Hepatocyte (in vitro differentiated cells): ENCODE measurements around the gene DCDC2. TPM values are rescaled to one million over a fixed set of nuclear protein-coding genes. Genes with fewer than 3 reads are reported as not detected.

ENCODE experiments used
- DNase-seq: peaks from one replicate; pipeline ENCODE4 v3.0.0-alpha.2; 2016; ENCODE audit warnings: low spot score
- H2AFZ ChIP-seq: fragments of 200-600 bp; sonication (generic); 2 replicates; pipeline ENCODE4 v1.6.0; 2016; ENCODE audit warnings: antibody characterized with exemption, mild to moderate bottlenecking
- H3K27ac ChIP-seq: fragments of 200-600 bp; sonication (generic); 2 replicates; pipeline ENCODE4 v1.5.1; 2016; ENCODE audit warnings: mild to moderate bottlenecking
- H3K27me3 ChIP-seq: fragments of 200-600 bp; sonication (generic); 2 replicates; pipeline ENCODE4 v1.6.1; 2016
- H3K36me3 ChIP-seq: fragments of 200-600 bp; sonication (generic); replicated peaks from 2 replicates; pipeline ENCODE4 v1.5.1; 2016; ENCODE audit warnings: low read depth; ENCODE audit not compliant: insufficient read depth
- H3K4me1 ChIP-seq: fragments of 200-600 bp; sonication (generic); 2 replicates; pipeline ENCODE4 v1.5.1; 2016; ENCODE audit warnings: mild to moderate bottlenecking, moderate library complexity; ENCODE audit not compliant: insufficient read depth
- H3K4me2 ChIP-seq: fragments of 200-600 bp; sonication (generic); 2 replicates; pipeline ENCODE4 v1.6.0; 2016
- H3K4me3 ChIP-seq: fragments of 200-600 bp; sonication (generic); 2 replicates; pipeline ENCODE4 v1.5.1; 2016; ENCODE audit warnings: mild to moderate bottlenecking
- H3K79me2 ChIP-seq: fragments of 200-600 bp; sonication (generic); 2 replicates; pipeline ENCODE4 v1.6.0; 2017; ENCODE audit warnings: mild to moderate bottlenecking
- H3K9me2 ChIP-seq: fragments of 200-600 bp; sonication (generic); replicated peaks from 2 replicates; pipeline ENCODE4 v1.6.0; 2017; ENCODE audit warnings: mild to moderate bottlenecking; ENCODE audit not compliant: insufficient read depth
- H3K9me3 ChIP-seq: fragments of 200-600 bp; sonication (generic); 2 replicates; pipeline ENCODE4 v1.5.1; 2016; ENCODE audit warnings: low read depth, mild to moderate bottlenecking
- H4K20me1 ChIP-seq: fragments of 200-600 bp; sonication (generic); 2 replicates; pipeline ENCODE4 v1.6.0; 2016; ENCODE audit warnings: mild to moderate bottlenecking; ENCODE audit not compliant: insufficient read depth, poor library complexity, severe bottlenecking
- EZH2 ChIP-seq: fragments of 200-600 bp; sonication (generic); IDR thresholded peaks from 2 replicates; pipeline ENCODE4 v1.6.1; 2016; ENCODE audit warnings: antibody characterized with exemption, mild to moderate bottlenecking, borderline replicate concordance
- EZH2phosphoT487 ChIP-seq: fragments of 200-600 bp; sonication (generic); IDR thresholded peaks from one replicate; pipeline ENCODE4 v1.6.1; 2018; ENCODE audit warnings: antibody characterized with exemption, mild to moderate bottlenecking, low read depth, moderate library complexity; ENCODE audit not compliant: unreplicated experiment, severe bottlenecking
- WGBS: methylation state at CpG from one replicate; pipeline ENCODE4 v1.1.6; 2016; ENCODE audit warnings: low lambda C conversion rate; ENCODE audit errors: missing lambda C conversion rate; 5-methylcytosine and 5-hydroxymethylcytosine counted together
- polyA plus RNA-seq: library from polyadenylated mRNA; unstranded; fragments of >200 nt; fragmentation: Nextera tagmentation; extraction: Ambion mirVana; gene quantifications from 2 replicates; pipeline ENCODE4 v1.2.1, GENCODE V29; 2016
- total RNA-seq: library from RNA; depleted of rRNA; stranded (reverse); fragments of >200 nt; gene quantifications from 2 replicates; pipeline ENCODE4 v1.2.3, GENCODE V29; 2014
- TF ChIP-seq, protein P1 (sequence below): fragments of 200-600 bp; sonication (generic); IDR thresholded peaks from 2 replicates; pipeline ENCODE4 v1.5.1; 2016; ENCODE audit warnings: antibody characterized with exemption, mild to moderate bottlenecking; ENCODE audit not compliant: poor library complexity

The DCDC2 gene
- total and polyA plus RNA-seq, 2 experiments from 2014 or later, result 2.7 to 4.7 TPM

DNA sequence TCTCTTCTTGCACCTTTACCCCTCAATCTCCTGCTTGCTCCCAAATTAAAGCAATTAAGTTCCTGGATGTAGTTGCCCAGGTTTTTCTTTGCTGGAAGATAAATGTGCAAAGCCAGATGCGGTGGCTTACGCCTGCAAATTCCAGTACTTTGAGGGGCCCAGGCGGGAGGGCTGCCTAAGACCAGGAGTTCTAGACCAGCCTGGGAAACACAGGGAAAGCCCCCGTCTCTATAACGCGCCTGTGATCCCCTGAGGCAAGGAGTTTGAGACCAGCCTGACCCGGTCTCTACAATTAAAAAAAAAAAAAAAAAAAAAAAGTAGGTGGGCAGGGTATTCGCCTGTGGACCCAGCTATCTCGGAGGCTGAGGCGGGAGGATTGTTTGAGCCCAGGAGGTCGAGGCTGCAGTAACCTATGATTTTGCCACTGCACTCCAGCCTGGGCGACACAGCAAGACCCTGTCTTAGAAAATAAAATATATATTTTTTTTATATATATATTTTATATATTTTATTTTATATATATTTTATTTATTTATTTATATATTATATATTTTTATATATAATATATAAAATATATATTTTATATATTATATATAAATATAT, 461 bp upstream of the DCDC2 start:
- no peak overlapping the region for H2AFZ ChIP-seq
- H3K4me3 ChIP-seq, result no peak overlapping the region
- no peak overlapping the region for H3K27ac ChIP-seq
- H3K36me3 ChIP-seq, result no peaks in the 10 kb centered on the region
- H4K20me1 ChIP-seq, result no peaks in the 10 kb centered on the region
- H3K4me1 ChIP-seq, result no peaks in the 10 kb centered on the region
- H3K27me3 ChIP-seq, result no peaks in the 10 kb centered on the region
- no peaks in the 10 kb centered on the region for H3K9me2 ChIP-seq
- no peaks in the 10 kb centered on the region for H3K9me3 ChIP-seq
- no peaks in the 10 kb centered on the region for H3K79me2 ChIP-seq
- no peak for TF ChIP-seq EZH2phosphoT487
- TF ChIP-seq, protein P1, sequence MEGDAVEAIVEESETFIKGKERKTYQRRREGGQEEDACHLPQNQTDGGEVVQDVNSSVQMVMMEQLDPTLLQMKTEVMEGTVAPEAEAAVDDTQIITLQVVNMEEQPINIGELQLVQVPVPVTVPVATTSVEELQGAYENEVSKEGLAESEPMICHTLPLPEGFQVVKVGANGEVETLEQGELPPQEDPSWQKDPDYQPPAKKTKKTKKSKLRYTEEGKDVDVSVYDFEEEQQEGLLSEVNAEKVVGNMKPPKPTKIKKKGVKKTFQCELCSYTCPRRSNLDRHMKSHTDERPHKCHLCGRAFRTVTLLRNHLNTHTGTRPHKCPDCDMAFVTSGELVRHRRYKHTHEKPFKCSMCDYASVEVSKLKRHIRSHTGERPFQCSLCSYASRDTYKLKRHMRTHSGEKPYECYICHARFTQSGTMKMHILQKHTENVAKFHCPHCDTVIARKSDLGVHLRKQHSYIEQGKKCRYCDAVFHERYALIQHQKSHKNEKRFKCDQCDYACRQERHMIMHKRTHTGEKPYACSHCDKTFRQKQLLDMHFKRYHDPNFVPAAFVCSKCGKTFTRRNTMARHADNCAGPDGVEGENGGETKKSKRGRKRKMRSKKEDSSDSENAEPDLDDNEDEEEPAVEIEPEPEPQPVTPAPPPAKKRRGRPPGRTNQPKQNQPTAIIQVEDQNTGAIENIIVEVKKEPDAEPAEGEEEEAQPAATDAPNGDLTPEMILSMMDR, result no peak
- TF ChIP-seq EZH2, result no peak
- no peak overlapping the region for H3K4me2 ChIP-seq
- DNase-seq, result no peak
- 96% methylated on average over 12 of the region's 12 CpGs for WGBS

DNA sequence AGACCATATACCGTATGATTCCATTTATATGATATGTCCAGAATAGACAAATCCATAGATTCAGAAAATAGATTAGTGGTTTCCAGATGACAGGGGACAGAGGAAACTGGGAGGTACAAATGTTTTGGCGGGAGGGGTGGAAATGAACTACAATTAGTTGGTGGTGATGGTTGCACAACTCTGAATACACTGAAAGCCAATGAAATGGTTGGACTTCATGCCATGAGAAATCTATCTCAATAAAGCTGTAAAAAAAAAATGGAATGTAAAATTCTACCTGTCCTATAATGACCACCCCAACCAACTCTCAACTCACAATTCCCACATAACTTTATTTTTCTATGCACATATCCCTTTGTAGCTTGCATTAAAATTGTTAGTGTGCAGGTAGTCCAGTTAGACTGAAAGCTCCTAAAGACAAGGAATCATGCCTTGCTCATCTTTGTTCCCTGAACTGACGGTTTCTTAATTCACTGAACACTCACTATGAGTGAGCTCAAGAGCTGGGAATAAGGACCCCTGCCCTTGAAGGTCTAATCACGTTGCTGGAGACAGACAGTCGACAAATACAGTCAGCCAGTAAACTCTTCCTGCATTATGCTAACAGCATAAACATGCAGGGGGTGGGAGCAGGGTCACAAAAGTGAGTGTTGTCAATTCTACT, 1.4 kb downstream of the DCDC2 start:
- H2AFZ ChIP-seq, result no peak overlapping the region
- no peaks in the 10 kb centered on the region for H3K79me2 ChIP-seq
- TF ChIP-seq, protein P1, result no peak
- no peak for TF ChIP-seq EZH2
- WGBS, result 59% methylated on average over 5 of the region's 5 CpGs
- no peaks in the 10 kb centered on the region for H3K9me3 ChIP-seq
- no peaks in the 10 kb centered on the region for H3K27me3 ChIP-seq
- no peak overlapping the region for H3K4me2 ChIP-seq
- H3K4me1 ChIP-seq, result no peaks in the 10 kb centered on the region
- DNase-seq, result no peak
- no peaks in the 10 kb centered on the region for H3K9me2 ChIP-seq
- H3K4me3 ChIP-seq, result no peak overlapping the region
- no peak overlapping the region for H3K27ac ChIP-seq
- no peaks in the 10 kb centered on the region for H4K20me1 ChIP-seq
- H3K36me3 ChIP-seq, result no peaks in the 10 kb centered on the region

DNA sequence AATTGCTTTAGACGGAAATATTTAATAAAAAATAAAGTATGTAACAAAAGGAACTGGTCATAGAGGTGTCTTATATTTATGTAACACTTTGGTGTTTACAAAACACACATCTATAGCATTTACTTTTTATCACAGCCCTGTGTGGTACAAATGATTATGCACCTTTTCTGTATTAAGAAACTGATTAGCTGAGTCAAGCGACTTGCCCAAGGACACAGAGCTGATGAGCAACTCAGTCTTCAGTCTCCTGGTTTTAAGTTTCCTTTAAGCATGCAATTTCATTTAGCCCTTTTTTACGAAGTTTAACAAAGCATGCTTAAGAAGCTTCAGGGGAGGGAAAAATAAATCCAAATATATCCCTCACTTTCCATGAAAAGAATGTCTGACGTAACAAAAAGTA, 2.5 kb downstream of the DCDC2 start:
- H3K27ac ChIP-seq, result no peak overlapping the region
- H2AFZ ChIP-seq, result no peak overlapping the region
- TF ChIP-seq, protein P1, result no peak
- TF ChIP-seq EZH2phosphoT487 (no peak), EZH2 (no peak)
- H3K36me3 ChIP-seq, result no peaks in the 10 kb centered on the region
- H3K4me2 ChIP-seq, result no peak overlapping the region
- no peaks in the 10 kb centered on the region for H3K9me3 ChIP-seq
- 71% methylated on average over 4 of the region's 4 CpGs for WGBS
- H3K79me2 ChIP-seq, result no peaks in the 10 kb centered on the region
- no peaks in the 10 kb centered on the region for H4K20me1 ChIP-seq
- no peaks in the 10 kb centered on the region for H3K4me1 ChIP-seq
- H3K9me2 ChIP-seq, result no peaks in the 10 kb centered on the region
- no peak overlapping the region for H3K4me3 ChIP-seq
- DNase-seq, result no peak
- no peaks in the 10 kb centered on the region for H3K27me3 ChIP-seq
